Measurements from ENCODE around the gene PPP1R16B. TPM values are rescaled to one million over a fixed set of nuclear protein-coding genes. Genes with fewer than 3 reads are reported as not detected.

The PPP1R16B gene
- total and polyA plus RNA-seq, 10 of the 15 experiments (the other 5 are each of a cell fraction or from before 2014, with no cell fraction given): 13.4 to 90.2 (median 66.7) TPM

DNA sequence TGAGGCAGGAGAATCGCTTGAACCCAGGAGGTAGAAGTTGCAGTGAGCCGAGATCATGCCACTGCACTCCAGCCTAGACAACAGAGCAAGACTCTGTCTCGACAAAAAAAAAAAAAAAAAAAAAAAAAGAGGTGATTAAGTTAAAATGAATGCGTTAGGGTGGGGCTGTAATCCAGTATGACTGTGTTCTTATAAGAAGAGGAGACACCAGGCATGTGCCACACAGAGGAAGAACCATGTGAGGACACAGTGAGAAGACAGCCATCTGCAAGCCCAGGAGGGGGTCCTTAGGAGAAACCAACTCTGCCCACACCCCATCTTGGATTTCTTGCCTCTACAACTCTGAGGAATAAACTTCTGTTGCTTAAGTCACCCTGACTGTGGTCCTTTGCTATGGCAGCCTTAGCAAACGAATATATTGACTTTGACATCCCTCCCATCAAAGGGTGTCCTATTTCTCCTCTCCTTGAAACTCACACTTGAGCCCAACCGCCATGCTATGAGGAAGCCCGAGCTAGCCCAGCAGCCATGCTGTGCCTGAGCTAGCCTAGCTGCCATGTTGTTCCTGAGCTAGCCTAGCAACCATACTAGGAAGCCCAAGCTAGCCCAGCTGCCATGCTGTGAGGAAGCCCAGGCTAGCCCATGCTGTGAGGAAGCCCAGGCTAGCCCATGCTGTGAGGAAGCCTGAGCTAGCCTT lies 15.8 kb upstream of the PPP1R16B start:
- Histone ChIP-seq H2AFZ (ENCODE audit: control insufficient read depth, low read depth, low read length) (no peak overlapping the region), H4K20me1 (ENCODE audit: control insufficient read depth, insufficient read depth) (no peaks in the 10 kb centered on the region), H3K27ac (ENCODE audit: control insufficient read depth, insufficient read depth) (no peak overlapping the region), H3K79me2 (ENCODE audit: control insufficient read depth, insufficient read depth, low read length) (no peaks in the 10 kb centered on the region), H3K4me1 (ENCODE audit: control insufficient read depth, insufficient read depth, low read length) (no peaks in the 10 kb centered on the region), H3K9ac (ENCODE audit: control insufficient read depth, insufficient read depth, low read length) (no peak overlapping the region), H3K9me3 (replicated peaks; ENCODE audit: control insufficient read depth, insufficient read depth, low read length) (no peaks in the 10 kb centered on the region), H3K4me2 (ENCODE audit: control insufficient read depth, insufficient read depth) (no peak overlapping the region), H3K36me3 (ENCODE audit: control insufficient read depth in 2 of 2, insufficient read depth in 2 of 2, low read length in 1 of 2) (no peaks in the 10 kb centered on the region), H3K27me3 (replicated peaks in 1 of 2; ENCODE audit: control insufficient read depth in 2 of 2, insufficient read depth in 2 of 2, low read length in 1 of 2) (no peaks in the 10 kb centered on the region), H3K4me3 (no peak overlapping the region)
- TF ChIP-seq ZNF687 (IDR thresholded peaks at IDR 0.05): no peak
- TF ChIP-seq FOXK2 (IDR thresholded peaks at IDR 0.05): 0 out of 2 replicates have a peak, but pooled peaks have one; percentile 18
- TF ChIP-seq, protein P1, sequence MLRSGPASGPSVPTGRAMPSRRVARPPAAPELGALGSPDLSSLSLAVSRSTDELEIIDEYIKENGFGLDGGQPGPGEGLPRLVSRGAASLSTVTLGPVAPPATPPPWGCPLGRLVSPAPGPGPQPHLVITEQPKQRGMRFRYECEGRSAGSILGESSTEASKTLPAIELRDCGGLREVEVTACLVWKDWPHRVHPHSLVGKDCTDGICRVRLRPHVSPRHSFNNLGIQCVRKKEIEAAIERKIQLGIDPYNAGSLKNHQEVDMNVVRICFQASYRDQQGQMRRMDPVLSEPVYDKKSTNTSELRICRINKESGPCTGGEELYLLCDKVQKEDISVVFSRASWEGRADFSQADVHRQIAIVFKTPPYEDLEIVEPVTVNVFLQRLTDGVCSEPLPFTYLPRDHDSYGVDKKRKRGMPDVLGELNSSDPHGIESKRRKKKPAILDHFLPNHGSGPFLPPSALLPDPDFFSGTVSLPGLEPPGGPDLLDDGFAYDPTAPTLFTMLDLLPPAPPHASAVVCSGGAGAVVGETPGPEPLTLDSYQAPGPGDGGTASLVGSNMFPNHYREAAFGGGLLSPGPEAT (IDR thresholded peaks at IDR 0.05; ENCODE audit: low read depth): no peak
- TF ChIP-seq ZBTB33 (IDR thresholded peaks at IDR 0.05): no peak
- TF ChIP-seq ZBTB4 (CRISPR knock-in tag; IDR thresholded peaks at IDR 0.05): no peak
- TF ChIP-seq ZNF622 (IDR thresholded peaks at IDR 0.05): no peak
- ChIA-PET CTCF (interaction anchor here (0.9 to 1.6 kb wide), 4 partner anchors 14 to 104 kb away, joined by 3 to 4 read pairs (median 3); no protein-coding TSS in a partner anchor), POLR2A (interaction anchor here (0.6 to 0.7 kb wide), 2 partner anchors 139 to 972 kb away, joined by 4 read pairs; no protein-coding TSS in a partner anchor), RAD21 (ENCODE audit: unreplicated experiment) (no interaction called here), SMC1A (ENCODE audit: uncharacterized antibody, unreplicated experiment) (interaction anchor here (1.0 kb wide), 2 partner anchors 86 to 103 kb away, joined by 3 to 5 read pairs; no protein-coding TSS in a partner anchor)
- ATAC-seq: no peak
- BruUV-seq (replicated peaks): no TSS peak
- DNase-seq (ENCODE audit: low read depth, low spot score): no peak
- no peak for FAIRE-seq
- 71% methylated on average over 6 of the region's 7 CpGs for WGBS (ENCODE audit: insufficient coverage, insufficient replicate concordance, low lambda C conversion rate, missing lambda C conversion rate)
- intact Hi-C loops (cut with micrococcal nuclease; ENCODE audit: unreplicated experiment) (no loop called here), in situ Hi-C loops (cut with MboI) (no loop called here)

All from GM12878 (cell line).